Loucy (cell line): ENCODE data around the gene XRCC3.

Source experiments
- H2AFZ ChIP-seq: fragments of 200-600 bp; sonication (generic); 2 replicates; pipeline ENCODE4 v1.6.0; 2016; ENCODE audit warnings: antibody characterized with exemption, mild to moderate bottlenecking, low read length, moderate library complexity
- H3F3A ChIP-seq: fragments of 200-600 bp; 2 replicates; pipeline ENCODE4 v1.6.0; 2016; ENCODE audit warnings: antibody characterized with exemption, low read depth, mild to moderate bottlenecking
- H3K27me3 ChIP-seq: fragments of 200-600 bp; sonication (generic); 2 replicates; pipeline ENCODE4 v1.6.1; 2014; ENCODE audit warnings: low read length, mild to moderate bottlenecking; ENCODE audit not compliant: insufficient read depth, poor library complexity, severe bottlenecking
- H3K36me3 ChIP-seq: fragments of 200-600 bp; sonication (generic); 2 replicates; pipeline ENCODE4 v1.6.1; 2016; ENCODE audit warnings: low read length; ENCODE audit not compliant: insufficient read depth
- H3K4me1 ChIP-seq: fragments of 200-600 bp; sonication (generic); 2 replicates; pipeline ENCODE4 v1.5.1; 2014; ENCODE audit warnings: low read length, mild to moderate bottlenecking; ENCODE audit not compliant: insufficient read depth, poor library complexity, severe bottlenecking
- H3K4me2 ChIP-seq: fragments of 200-600 bp; sonication (generic); 2 replicates; pipeline ENCODE4 v1.6.0; 2014; ENCODE audit warnings: antibody characterized with exemption, low read length, low read depth, mild to moderate bottlenecking; ENCODE audit not compliant: poor library complexity, severe bottlenecking
- H3K4me3 ChIP-seq: fragments of 200-600 bp; sonication (generic); 2 replicates; pipeline ENCODE4 v1.5.1; 2014; ENCODE audit warnings: low read length, mild to moderate bottlenecking, mixed read lengths; ENCODE audit not compliant: poor library complexity, severe bottlenecking
- H3K79me2 ChIP-seq: fragments of 200-600 bp; sonication (generic); 2 replicates; pipeline ENCODE4 v1.6.1; 2014; ENCODE audit warnings: low read length; ENCODE audit not compliant: insufficient read depth
- H3K9ac ChIP-seq: fragments of 200-600 bp; sonication (generic); 2 replicates; pipeline ENCODE4 v1.6.0; 2014; ENCODE audit warnings: mild to moderate bottlenecking, low read depth, low read length, moderate library complexity; ENCODE audit not compliant: poor library complexity, severe bottlenecking
- H3K9me2 ChIP-seq: fragments of 200-600 bp; sonication (generic); replicated peaks from 2 replicates; pipeline ENCODE4 v1.6.1; 2016; ENCODE audit warnings: low read depth, low read length, mixed read lengths
- H3K9me3 ChIP-seq: fragments of 200-600 bp; sonication (generic); 2 replicates; pipeline ENCODE4 v1.6.1; 2014; ENCODE audit warnings: mild to moderate bottlenecking, antibody characterized with exemption, low read length, low read depth; ENCODE audit not compliant: insufficient read depth
- H4K20me1 ChIP-seq: fragments of 200-600 bp; sonication (generic); 2 replicates; pipeline ENCODE4 v1.6.0; 2014; ENCODE audit warnings: antibody characterized with exemption, low read length, mild to moderate bottlenecking; ENCODE audit not compliant: insufficient read depth, poor library complexity, severe bottlenecking
- CTCF ChIP-seq: fragments of 200-600 bp; sonication (generic); conservative IDR thresholded peaks from 2 replicates; pipeline ENCODE4 v1.5.1; 2014; ENCODE audit warnings: mild to moderate bottlenecking, antibody characterized with exemption, low read length
- EZH2phosphoT487 ChIP-seq: fragments of 200-600 bp; IDR thresholded peaks from 2 replicates; pipeline ENCODE4 v1.6.1; 2018; ENCODE audit warnings: antibody characterized with exemption, mild to moderate bottlenecking, moderate library complexity, borderline replicate concordance

Gene XRCC3

GRCh38 chr14:103735439-103735814 is 20.2 kb upstream of the XRCC3 start:
- H3K9me2 ChIP-seq: no peaks in the 10 kb centered on the region
- no peak overlapping the region for H3K4me3 ChIP-seq
- H3K36me3 ChIP-seq: 0 out of 2 replicates have a peak, but pooled peaks cover 3% of the 10 kb centered on the region
- H3F3A ChIP-seq: no peaks in the 10 kb centered on the region
- no peaks in the 10 kb centered on the region for H3K9me3 ChIP-seq
- no peaks in the 10 kb centered on the region for H4K20me1 ChIP-seq
- H3K79me2 ChIP-seq: no peaks in the 10 kb centered on the region
- no peaks in the 10 kb centered on the region for H3K27me3 ChIP-seq
- no peak overlapping the region for H3K9ac ChIP-seq
- H2AFZ ChIP-seq: no peak overlapping the region
- H3K4me2 ChIP-seq: no peak overlapping the region
- TF ChIP-seq EZH2phosphoT487: no peak
- TF ChIP-seq CTCF: no peak
- H3K4me1 ChIP-seq: no peaks in the 10 kb centered on the region

- Histone ChIP-seq H3K4me2 (no peak overlapping the region), H3K79me2 (no peaks in the 10 kb centered on the region), H3K27me3 (no peaks in the 10 kb centered on the region), H2AFZ (no peak overlapping the region), H3F3A (no peaks in the 10 kb centered on the region), H3K9me3 (no peaks in the 10 kb centered on the region), H4K20me1 (no peaks in the 10 kb centered on the region), H3K9ac (no peak overlapping the region), H3K36me3 (peaks cover 6% of the 10 kb centered on the region; the same call in 1 of the 2 replicates), H3K4me1 (no peaks in the 10 kb centered on the region), H3K4me3 (no peak overlapping the region), H3K9me2 (no peaks in the 10 kb centered on the region)
- TF ChIP-seq EZH2phosphoT487 (no peak), CTCF (no peak)
Observed at GRCh38 chr14:103735022-103735421, 19.8 kb upstream of the XRCC3 start.

DNA sequence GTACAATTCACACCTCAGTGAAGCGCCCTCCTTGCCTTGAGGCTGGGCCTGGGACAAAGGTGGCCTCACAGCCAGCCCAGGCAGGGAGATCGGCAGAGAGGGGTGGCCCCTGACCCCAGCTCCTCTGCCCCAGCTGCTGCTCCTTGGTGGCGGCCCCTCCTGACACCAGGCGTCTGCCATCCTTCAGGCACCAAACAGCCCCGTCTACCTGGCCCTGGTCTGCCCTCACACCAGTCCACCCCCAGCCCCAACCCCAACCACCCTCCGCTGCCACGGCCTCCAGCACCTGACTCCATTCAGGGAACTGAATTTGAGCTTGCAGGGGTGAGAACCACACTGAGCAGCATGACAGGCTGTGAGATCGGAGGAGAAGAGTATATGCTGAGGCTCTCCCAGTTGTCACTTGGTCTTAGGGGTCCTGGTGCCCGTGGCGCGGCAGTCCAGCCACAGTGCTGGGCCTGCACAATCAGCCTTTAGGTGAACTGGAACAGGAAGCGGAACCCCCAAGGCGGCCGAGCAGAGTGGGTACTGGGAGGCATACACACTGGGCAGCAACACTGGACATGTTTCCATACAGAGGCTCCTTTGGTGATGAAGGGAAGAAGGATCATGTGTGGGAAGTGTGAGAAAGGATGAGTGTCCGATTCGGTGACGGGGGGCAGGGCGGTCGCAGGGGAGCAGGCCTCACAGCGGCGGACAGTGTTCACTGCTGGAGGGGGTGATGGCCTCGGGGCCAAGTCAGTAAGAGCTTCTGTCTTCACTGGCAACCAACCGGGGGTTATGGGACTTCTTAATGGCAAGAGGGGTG is 19.0 kb upstream of the XRCC3 start:
- no peaks in the 10 kb centered on the region for H3K79me2 ChIP-seq
- H3K27me3 ChIP-seq: no peaks in the 10 kb centered on the region
- no peak overlapping the region for H2AFZ ChIP-seq
- no peaks in the 10 kb centered on the region for H3K9me2 ChIP-seq
- no peaks in the 10 kb centered on the region for H3F3A ChIP-seq
- no peaks in the 10 kb centered on the region for H4K20me1 ChIP-seq
- no peaks in the 10 kb centered on the region for H3K4me1 ChIP-seq
- H3K36me3 ChIP-seq: peaks cover 12% of the 10 kb centered on the region; the same call in 1 of the 2 replicates
- TF ChIP-seq EZH2phosphoT487: no peak
- no peak for TF ChIP-seq CTCF
- no peak overlapping the region for H3K9ac ChIP-seq
- no peak overlapping the region for H3K4me2 ChIP-seq
- H3K4me3 ChIP-seq: no peak overlapping the region
- no peaks in the 10 kb centered on the region for H3K9me3 ChIP-seq
